Measurements from ENCODE around the gene MIER1.
"Not testable (repeated sequence)": the region's sequence is repeated elsewhere in the genome, so short reads cannot be mapped to it uniquely, and the experiment has no call there.

Gene MIER1

DNA sequence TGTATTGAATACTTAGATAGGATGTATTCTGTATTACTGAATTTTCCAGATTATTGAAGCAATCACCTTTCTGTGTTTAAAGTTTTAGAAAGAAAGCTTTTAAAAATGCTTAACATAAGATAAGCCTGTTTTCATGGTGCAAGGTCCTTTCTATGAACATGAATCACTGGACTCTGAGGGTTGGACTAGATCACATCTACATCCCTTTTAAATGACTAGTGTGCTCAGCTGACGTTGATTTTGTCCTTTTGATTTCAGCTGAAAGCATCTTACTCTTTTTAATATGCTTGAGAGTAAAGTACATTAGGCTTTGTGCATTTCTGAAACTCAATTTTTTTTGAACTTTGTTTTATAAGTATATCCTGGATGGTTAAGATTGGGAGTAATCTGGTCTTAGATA lies 16.2 kb downstream of the MIER1 start:
- DNase-seq = no peak

DNA sequence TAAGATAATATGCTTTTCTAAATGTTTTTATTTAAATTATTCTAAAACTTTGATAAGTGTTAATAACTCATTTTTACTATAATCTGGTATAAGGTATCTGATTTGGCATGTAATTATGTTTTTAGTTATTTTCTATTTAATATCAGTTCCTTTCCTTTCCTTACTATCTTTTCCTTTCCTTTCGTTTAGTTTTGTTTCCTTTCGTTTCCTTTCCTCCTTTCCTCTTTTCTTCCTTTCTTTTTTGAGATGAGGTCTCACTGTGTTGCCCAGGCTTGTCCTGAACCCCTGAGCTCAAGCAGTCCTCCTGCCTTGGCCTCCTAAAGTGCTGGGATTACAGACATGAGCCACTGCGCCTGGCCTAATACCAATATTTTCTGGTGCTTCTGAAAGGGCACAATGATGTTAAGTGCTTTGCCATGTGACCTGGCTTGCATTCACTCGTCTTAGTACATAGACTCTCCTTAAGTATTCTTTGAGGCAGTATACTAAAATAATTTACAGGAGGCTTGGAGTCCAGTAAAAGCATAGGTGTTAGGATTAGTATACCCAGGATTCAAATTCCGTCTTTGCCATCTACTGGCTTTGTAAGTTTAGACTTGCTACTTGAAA lies 18.7 kb downstream of the MIER1 start:
- no peak for DNase-seq

DNA sequence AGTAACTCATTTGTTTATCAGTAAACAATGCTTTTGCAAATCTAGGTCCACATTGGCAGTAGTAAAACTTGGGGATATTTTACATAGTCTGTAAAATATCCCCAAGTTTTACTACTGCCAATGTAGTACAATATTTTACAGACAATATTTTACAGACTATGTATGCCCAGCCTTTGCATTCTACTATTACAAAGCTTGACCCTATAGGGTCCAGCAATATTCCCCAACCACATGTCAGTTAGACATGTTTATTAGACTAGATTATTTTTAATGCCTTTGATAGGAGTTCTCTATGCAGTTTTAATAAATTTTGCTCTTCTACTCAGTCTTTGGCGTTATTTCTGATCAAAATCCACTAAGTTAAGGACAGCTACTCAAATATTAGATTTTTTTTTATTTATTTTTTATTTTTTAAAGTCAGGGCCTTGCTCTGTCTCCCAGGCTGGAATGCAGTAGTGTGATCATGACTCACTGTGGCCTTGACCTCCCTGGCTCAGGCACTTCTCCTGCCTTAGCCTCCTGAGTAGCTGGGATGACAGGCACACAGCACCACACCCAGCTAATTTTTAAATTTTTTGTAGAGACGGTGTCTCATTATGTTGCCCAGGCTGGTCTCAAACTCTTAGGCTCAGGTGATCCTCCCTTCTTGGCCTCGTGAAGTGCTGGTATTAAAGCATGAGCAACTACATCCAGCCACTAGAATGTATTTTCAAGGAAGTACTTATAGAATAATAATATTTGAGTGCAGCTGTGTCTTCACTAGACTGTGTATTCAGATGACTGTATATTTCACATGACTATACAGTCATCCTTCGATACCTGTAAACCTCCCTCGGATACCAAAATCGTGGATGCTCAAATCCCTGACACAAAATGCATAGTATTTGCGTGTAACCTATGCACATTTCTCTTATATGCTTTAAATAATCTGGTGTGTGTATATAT lies 19.8 kb downstream of the MIER1 start:
- no peak for DNase-seq

DNA sequence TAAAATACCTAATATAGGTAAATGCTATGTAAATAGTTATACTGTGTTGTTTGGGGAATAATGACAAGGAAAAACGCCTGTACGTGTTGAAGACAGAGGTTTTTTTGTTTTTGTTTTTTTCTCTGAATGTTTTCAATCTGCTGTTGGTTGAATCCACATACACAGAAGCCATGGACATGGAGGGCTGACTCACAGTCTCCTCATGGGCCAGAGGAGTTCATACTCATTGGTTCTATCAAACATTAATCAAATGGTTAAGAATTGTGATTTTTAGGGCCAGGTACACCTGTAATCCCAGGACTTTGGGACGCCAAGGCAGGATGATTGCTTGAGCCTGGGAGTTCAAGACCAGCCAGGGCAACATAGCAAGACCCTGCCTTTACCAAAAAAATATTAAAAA lies 20.5 kb downstream of the MIER1 start:
- DNase-seq = no peak

DNA sequence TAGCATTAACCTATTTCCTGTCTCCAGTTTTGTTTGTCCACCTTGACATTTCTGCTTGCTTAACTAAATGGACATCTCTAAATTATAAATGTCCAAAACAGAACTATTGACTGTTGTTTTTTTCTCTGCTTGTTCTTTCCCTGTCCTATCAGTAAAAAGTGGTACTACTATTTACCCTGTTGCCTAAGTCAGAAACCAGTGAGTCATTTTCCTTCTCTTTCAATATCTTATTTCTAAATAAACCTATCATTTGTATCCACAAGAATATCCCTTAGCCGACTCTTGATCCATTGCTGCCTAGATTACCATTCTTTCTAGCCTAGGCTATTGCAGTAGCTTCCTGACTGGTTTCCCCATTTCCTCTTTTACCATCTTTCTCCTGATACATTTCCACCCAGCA lies 22.5 kb downstream of the MIER1 start:
- DNase-seq = no peak

DNA sequence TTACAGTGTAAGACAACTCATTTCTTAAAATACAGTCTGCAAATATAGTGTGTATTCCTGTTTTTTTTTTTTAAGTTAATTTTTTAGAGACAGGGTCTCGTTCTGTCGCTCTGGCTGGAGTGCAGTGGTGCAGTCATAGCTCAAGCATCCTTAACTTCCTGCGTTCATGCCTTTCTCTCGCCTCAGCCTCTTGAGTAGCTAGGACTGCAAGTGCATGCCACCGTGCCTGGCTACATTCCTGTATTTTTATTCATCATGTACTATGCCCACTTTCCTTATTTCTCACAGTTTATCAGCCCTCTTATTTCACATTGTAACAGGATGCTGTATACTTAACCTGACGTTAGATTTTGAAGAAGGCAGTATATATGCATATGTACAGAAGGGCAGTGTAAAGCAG lies 26.7 kb downstream of the MIER1 start:
- DNase-seq = no peak

DNA sequence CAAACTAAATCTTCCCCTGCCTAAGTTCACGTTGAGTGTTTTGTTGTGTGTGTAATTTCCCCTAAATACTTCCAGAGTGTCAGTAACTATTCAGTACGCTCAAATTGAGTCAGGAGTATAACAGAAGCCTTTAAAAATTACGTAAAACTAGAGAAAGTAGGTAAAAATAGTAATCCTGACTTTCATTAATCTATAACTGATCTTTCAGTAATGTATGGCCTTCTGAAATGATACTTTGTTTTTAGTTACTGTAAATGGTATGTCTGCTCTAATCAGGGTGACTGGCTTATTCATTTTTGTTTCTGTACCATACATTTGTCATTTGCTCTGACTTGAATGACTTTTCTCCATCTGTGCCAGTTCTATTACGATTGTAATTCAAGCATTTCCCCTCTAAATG lies 29.4 kb downstream of the MIER1 start:
- DNase-seq = no peak

DNA sequence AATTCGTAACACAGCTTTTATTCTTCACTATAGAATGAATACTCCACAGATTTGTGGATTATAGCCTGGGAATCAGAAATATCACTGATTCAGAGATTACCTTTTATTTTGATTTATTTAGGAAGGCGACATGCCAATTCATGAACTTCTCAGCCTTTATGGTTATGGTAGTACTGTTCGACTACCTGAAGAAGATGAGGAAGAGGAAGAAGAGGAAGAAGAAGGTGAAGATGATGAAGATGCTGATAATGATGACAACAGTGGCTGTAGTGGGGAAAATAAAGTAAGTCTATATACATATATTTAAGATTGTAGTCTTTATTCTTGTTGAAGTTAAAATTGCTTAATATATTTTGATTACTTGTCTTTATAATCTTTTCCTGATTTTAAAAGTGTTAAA lies 33.1 kb downstream of the MIER1 start:
- DNase-seq = no peak

DNA sequence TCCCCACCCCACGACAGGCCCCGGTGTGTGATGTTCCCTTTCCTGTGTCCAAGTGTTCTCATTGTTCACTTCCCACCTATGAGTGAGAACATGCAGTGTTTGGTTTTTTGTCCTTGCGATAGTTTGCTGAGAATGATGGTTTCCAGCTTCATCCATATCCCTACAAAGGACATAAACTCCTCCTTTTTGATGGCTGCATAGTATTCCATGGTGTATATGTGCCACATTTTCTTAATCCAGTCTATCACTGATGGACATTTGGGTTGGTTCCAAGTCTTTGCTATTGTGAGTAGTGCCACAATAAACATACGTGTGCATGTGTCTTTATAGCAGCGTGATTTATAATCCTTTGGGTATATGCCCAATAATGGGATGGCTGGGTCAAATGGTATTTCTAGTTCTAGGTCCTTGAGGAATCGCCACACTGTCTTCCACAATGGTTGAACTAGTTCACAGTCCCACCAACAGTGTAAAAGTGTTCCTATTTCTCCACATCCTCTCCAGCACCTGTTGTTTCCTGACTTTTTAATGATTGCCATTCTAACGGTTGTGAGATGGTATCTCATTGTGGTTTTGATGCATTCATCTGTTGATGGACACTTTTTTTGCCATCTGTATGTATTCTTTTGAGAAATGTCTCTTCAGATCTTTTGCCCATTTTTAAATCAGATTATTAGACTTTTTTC lies 41.5 kb downstream of the MIER1 start:
- not testable (repeated sequence) for DNase-seq

DNA sequence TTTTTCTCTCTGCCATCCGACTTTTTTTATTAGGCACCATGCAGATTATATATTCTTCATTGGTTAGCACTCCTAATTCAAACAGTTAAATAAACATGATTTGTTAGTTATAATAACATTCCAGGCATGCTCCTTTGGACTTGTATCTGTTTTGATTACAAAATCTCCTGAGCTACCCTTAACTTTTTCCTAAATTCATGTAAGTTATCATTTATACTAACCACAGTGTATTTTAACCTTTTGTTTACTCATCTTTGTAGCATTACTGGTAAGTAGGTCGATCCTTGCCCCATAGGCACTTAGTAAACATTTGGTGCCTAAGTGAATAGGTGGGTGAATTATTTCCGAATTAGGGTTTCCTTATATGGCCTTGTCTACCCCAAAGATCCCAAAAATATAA lies 43.8 kb downstream of the MIER1 start:
- DNase-seq = no peak

DNA sequence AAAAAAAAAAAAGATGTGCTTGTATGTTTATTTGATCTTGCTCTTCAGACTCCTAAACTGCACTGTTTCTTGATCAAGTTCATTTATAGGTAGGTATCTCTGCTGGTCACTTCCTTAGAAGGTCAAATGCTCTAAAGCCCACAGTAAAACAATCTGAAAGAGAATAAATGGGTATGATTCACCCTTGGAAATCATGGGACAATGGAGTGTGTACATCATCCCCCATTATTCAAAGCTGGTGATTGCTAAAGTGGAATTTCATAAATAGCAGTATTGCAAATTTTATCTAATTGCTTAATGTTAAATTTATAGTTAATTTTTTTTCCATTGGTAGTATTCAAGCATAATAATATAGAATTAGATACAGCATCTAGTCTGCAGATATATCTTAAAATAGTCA lies 53.4 kb downstream of the MIER1 start:
- no peak for DNase-seq

DNA sequence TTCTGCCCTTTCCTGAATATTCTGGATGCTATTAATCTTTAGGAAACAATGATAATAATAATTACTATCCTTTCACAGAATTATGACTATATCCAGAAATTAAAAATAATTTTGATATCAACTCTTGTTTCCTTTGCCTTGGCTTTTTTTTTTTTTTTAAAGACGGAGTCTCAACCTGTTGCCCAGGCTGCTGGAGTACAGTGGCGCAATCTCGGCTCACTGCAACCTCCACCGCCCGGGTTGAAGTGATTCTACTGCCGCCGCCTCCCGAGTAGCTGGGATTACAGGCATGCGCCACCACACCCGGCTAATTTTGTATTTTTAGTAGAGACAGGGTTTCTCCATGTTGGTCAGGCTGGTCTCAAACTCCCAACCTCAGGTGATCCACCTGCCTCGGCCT lies 54.8 kb downstream of the MIER1 start:
- DNase-seq = not testable (repeated sequence)

DNA sequence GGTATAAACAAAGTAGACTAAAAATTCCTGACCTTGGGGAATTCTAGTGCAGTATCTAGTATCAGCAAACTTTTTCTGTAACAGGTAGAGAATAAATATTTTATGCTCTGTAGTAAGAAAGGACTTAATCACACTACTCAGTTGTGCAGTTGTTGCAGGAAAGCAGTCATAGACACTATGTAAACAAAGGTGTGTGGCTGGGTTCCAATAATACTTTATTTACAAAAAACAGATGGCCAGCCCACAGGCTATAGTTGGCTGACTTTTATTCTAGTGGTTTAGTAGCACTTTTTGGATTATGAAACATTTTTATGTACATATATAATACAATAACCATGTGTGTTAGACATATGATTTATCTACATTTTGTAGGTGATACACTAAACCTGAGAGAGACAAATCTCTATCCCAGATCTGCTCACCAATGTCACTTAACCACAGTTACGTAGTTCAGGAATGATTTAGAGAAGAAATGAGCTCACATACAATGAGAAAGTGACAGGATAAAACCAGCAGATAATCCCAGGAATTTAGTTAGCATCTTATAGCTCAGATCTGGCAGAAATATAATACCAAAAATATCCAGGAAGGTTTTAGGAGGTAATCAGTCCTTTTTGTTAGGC lies 56.1 kb downstream of the MIER1 start:
- no peak for DNase-seq

DNA sequence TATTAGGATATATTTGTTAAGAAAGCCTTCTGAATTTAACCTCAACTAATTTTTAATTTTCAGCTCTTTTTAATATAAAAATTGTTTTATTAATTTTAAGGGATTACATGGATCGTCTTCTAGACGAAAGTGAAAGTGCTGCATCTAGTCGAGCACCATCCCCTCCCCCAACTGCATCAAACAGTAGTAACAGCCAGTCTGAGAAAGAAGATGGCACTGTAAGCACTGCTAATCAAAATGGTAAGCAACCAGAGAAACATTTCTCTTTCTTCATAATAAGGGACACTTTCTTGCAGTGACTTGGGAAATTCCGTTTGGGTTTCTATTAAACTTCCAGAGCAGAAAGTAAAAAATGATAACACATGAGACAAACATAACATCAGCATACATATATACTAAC lies 56.9 kb downstream of the MIER1 start:
- peak; percentile 31 for DNase-seq

DNA sequence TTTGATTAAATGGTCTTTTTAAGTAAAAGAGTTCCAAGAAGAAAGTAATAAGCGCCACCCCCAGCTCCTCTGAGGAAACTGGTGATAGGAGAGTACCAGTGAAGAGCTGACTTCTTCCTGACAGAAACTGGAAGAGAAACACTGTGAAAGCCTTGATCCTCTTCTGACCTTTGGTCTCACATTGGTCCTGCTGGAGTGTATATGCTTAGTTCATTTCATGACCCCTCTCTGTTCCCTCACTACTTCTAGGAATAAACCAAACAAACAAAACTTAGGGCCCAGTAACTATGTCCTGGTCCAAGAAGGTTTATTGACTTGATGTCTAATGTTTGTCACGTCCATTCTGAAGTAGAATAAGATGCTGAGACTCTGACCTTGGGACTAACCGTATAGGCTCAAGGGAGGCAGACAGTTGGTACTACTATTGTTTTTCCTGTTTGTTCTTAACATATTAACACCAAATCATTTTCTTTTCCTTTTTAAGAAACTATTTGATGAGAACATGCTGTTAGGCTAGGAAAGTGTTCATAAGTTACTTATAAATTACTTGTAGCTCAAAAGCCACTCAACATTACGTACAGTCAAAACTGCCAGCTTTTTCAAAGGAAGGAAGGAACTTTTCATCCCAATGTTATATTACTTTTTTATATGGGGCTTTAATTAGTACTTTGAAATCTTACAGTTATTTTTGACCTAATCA lies 57.9 kb downstream of the MIER1 start:
- DNase-seq = no peak

DNA sequence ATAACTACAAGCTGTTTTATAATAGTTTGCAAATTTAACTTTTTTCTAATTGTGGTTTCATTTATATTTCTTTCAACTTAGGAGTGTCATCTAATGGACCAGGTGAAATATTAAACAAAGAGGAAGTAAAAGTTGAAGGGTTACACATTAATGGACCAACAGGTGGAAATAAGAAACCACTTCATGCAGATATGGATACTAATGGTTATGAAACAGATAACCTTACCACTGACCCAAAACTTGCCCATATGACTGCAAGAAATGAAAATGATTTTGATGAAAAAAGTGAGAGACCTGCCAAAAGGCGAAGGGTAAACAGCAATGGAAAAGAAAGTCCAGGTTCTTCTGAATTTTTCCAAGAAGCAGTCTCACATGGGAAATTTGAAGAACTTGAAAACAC lies 59.7 kb downstream of the MIER1 start:
- no peak for DNase-seq

DNA sequence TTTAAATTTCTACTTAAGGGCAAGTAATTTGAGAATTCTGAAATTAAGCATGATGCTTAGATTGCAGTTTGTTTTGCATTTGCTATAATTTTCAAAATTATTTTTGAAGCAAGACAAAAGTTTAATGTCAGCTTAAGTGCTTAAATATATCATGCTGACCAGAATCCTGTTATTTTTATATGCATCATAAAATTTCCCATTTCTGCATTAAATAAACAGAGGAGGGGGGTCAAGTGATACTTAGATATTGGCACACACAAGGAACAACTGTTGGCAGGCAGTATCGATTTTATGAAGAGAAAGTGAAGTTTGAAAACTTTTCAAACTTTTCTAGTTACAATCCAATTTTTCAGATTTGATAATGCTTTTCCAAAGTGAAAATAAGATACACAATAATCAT lies 61.0 kb downstream of the MIER1 start:
- no peak for DNase-seq

DNA sequence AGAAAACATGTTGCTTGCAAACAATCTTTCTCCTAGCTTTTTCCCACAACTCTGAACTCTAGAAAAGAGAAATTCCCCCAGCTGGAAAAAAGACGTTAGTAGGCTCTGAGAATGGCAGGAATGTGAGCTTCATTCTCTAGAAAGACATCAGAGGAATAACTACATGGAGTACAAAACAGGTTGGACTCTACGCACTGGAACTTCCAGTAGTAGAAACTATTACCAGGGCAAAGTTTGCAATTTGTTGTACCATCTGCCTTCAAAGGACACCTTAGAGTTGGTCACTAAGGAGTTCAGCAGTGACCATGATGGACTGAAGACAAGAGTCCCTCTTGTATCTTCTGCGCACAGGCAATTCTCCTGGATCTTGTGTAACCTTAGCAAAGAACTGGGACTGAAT lies 68.3 kb downstream of the MIER1 start:
- no peak for DNase-seq

DNA sequence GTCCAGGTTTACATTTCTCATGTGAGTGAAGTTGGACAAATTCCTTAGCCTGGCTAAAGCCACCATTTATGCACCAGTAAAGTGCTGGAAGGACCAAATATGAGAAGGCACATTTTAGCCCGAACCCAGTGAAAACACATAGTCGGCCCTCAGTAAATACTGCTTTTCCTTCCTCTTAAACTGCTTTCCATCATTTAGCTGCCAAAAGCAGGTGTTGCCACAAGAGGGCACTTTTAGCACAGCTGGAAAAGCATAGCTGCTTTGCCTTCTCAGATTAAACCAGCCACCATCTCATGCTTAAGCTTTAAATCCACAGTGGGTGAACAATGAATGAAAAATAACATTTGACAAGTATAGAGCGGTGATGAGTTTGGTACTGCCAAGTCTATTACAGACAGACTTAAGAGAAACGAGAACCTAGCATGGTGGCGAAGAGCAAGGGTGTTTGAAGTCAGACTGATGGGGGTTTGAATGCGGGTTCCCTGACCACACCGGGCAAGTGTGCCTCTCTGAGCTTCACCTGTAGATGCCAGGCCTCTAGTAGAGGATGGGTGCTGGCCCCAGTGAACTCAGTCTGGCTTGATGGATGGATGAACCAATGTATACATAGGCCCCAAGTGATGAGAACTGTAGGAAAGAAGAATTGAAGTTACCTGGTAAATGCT lies 71.4 kb downstream of the MIER1 start:
- peak; percentile 51 for DNase-seq

DNA sequence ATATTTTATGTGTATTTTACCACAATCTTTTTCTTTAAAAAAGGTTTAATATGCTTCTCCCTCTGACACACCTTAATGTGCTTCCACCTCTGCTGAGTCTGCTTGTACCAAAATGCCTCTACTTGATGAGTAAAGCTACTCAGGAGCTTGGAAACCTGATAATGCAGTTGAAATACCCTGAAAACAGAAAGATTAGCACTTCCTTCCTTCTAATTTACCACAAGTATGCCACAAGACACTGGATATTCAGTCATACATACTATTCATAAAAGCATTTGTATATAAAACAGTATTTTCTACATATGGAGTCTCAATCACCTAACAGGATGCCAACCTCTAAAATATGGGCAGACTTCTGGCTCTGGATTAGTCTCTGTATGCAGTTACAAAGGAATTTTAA lies 74.2 kb downstream of the MIER1 start:
- DNase-seq = no peak

DNA sequence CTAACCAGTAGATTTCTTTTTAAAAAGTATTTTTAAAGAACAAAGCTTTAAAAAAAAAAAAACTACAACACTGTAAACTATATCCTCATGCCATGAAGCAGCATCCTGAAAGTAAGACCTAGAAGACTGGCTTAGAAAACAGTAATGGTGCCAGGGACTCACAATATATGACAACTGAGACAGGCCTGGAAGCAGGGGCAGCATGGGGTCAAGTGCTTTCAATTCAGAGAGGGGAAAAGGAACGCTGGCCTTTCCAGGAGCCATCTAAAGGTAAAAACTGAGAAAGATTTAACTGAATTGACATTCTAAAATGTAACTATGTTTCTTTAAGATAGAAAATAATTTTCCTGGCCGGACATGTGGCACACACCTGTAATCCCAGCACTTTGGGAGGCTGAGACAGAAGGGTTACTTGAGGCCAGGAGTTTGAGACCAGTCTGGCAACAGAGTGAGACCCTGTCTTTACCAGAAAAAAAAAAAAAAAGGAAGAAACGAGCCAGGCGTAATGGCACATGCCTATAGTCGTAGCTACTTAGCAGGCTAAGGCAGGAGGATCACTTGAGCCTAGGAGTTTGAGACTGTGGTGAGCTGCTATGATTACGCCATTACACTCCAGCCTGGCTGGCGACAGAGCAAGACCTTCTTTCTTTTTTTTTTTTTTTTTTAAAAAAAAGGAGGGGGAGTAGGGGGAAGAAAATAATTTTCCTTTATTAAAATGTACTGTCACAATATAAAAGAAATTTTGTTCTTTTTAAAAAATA lies 75.0 kb downstream of the MIER1 start:
- DNase-seq = no peak
